Measurements from ENCODE around the gene PODN.

Gene PODN

GRCh38 chr1:53111073-53111556, 49.1 kb downstream of the PODN start:
- TF ChIP-seq, protein P1, sequence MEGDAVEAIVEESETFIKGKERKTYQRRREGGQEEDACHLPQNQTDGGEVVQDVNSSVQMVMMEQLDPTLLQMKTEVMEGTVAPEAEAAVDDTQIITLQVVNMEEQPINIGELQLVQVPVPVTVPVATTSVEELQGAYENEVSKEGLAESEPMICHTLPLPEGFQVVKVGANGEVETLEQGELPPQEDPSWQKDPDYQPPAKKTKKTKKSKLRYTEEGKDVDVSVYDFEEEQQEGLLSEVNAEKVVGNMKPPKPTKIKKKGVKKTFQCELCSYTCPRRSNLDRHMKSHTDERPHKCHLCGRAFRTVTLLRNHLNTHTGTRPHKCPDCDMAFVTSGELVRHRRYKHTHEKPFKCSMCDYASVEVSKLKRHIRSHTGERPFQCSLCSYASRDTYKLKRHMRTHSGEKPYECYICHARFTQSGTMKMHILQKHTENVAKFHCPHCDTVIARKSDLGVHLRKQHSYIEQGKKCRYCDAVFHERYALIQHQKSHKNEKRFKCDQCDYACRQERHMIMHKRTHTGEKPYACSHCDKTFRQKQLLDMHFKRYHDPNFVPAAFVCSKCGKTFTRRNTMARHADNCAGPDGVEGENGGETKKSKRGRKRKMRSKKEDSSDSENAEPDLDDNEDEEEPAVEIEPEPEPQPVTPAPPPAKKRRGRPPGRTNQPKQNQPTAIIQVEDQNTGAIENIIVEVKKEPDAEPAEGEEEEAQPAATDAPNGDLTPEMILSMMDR (IDR thresholded peaks at IDR 0.05; ENCODE audit: low read depth, low read length), result no peak

GRCh38 chr1:53111693-53112092, 49.7 kb downstream of the PODN start:
- no peak overlapping the region for H3K4me3 ChIP-seq (ENCODE audit: low read depth, low read length)
- TF ChIP-seq, protein P1 (IDR thresholded peaks at IDR 0.05; ENCODE audit: low read depth, low read length), result no peak

More at GRCh38 chr1:53111073-53111556, 49.1 kb downstream of the PODN start:
- H3K4me3 ChIP-seq (ENCODE audit: low read depth, low read length), result no peak overlapping the region

- H3K4me3 ChIP-seq (ENCODE audit: low read depth, low read length), result no peak overlapping the region
- TF ChIP-seq, protein P1 (IDR thresholded peaks at IDR 0.05; ENCODE audit: low read depth, low read length), result no peak
Observed at GRCh38 chr1:53112271-53112774, 50.3 kb downstream of the PODN start.

DNA sequence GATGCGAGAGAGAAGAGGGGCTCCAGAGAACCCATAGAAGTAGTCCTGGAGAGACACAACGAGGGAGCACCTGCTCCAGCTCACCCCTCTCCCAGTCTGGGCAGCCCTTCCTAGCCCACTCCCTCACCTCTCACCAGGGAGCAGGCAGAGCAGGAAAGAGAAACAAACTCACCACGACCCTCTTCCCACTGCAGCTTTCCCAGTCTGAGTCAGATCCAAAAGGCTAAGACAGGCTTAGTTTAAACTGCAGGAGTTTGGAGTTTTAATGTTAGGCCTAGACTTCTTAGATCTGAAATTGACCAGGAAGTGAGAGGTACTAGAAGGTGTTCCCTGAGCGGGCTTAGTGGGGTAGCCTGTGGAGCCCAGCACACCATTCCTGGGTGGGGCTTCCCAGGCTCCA, 50.8 kb downstream of the PODN start:
- H3K4me3 ChIP-seq (ENCODE audit: low read depth, low read length), result no peak overlapping the region
- TF ChIP-seq, protein P1 (IDR thresholded peaks at IDR 0.05; ENCODE audit: low read depth, low read length), result no peak

GRCh38 chr1:53114090-53114489, 52.1 kb downstream of the PODN start:
- no peak overlapping the region for H3K4me3 ChIP-seq (ENCODE audit: low read depth, low read length)
- TF ChIP-seq, protein P1 (IDR thresholded peaks at IDR 0.05; ENCODE audit: low read depth, low read length), result no peak

- no peak overlapping the region for H3K4me3 ChIP-seq (ENCODE audit: low read depth, low read length)
- TF ChIP-seq, protein P1 (IDR thresholded peaks at IDR 0.05; ENCODE audit: low read depth, low read length), result no peak
Observed at GRCh38 chr1:53114581-53115400, 52.8 kb downstream of the PODN start.

Data from WI38 (cell line).